GM12878 (cell line): ENCODE measurements around the gene KLHL30.

Source experiments
- ATF2 ChIP-seq: IDR thresholded peaks from 2 replicates; pipeline ENCODE4 v1.6.1; 2012; ENCODE audit warnings: low read length, inconsistent platforms
- CREB1 ChIP-seq: IDR thresholded peaks from 2 replicates; pipeline ENCODE4 v1.6.1; 2012; ENCODE audit warnings: low read depth, mild to moderate bottlenecking, inconsistent platforms
- CREM ChIP-seq: IDR thresholded peaks from 2 replicates; pipeline ENCODE4 v1.6.1; 2014; ENCODE audit warnings: antibody characterized with exemption, low read depth
- ESRRA ChIP-seq: IDR thresholded peaks from 2 replicates; pipeline ENCODE4 v1.6.1; 2012; ENCODE audit warnings: mild to moderate bottlenecking, low read length, improper control_type of control experiment
- HDAC2 ChIP-seq: fragments of 200-600 bp; sonication (generic); IDR thresholded peaks from 2 replicates; pipeline ENCODE4 v1.6.1; 2017
- NRF1 ChIP-seq: conservative IDR thresholded peaks from 2 replicates; pipeline ENCODE4 v1.6.1; 2011; ENCODE audit warnings: mild to moderate bottlenecking, low read depth, low read length, improper control_type of control experiment
- POLR2A ChIP-seq: IDR thresholded peaks from 2 replicates; pipeline ENCODE4 v1.6.1; 2011; ENCODE audit warnings: low read depth, mild to moderate bottlenecking, low read length
- POLR2AphosphoS5 ChIP-seq: IDR thresholded peaks from 2 replicates; pipeline ENCODE4 v1.6.1; 2011; ENCODE audit warnings: mild to moderate bottlenecking, low read length, inconsistent platforms
- SMC3 ChIP-seq: IDR thresholded peaks from 2 replicates; pipeline ENCODE4 v1.6.1; 2011; ENCODE audit warnings: low read length, improper control_type of control experiment, borderline replicate concordance
- YY1 ChIP-seq: IDR thresholded peaks from 2 replicates; pipeline ENCODE4 v1.6.1; 2011; ENCODE audit warnings: low read depth, mild to moderate bottlenecking, low read length
- TF ChIP-seq, protein P1 (sequence below), 3 experiments: IDR thresholded peaks in 2 of 3; conservative IDR thresholded peaks in 1 of 3; 2 replicates each; pipeline ENCODE4 v1.5.1; 2011; ENCODE audit warnings: low read depth in 3 of 3, low read length in 3 of 3, mild to moderate bottlenecking in 3 of 3, control low read depth in 2 of 3, moderate library complexity in 2 of 3, inconsistent platforms in 1 of 3, mixed read lengths in 1 of 3; ENCODE audit not compliant: control insufficient read depth in 2 of 3, insufficient read depth in 1 of 3; ENCODE audit errors: extremely low read depth in 1 of 3
- TF ChIP-seq, protein P2 (sequence below): IDR thresholded peaks from 2 replicates; pipeline ENCODE4 v1.6.1; 2012; ENCODE audit warnings: low read depth, low read length, improper control_type of control experiment
- TF ChIP-seq, protein P3 (sequence below): IDR thresholded peaks from 2 replicates; pipeline ENCODE4 v1.6.1; 2011; ENCODE audit warnings: low read depth, low read length, improper control_type of control experiment, borderline replicate concordance

GRCh38 chr2:238168196-238169047 lies 30.0 kb downstream of the KLHL30 start:
- TF ChIP-seq POLR2A = 0 out of 2 replicates have a peak, but pooled peaks have one; percentile 34
- TF ChIP-seq, protein P1, sequence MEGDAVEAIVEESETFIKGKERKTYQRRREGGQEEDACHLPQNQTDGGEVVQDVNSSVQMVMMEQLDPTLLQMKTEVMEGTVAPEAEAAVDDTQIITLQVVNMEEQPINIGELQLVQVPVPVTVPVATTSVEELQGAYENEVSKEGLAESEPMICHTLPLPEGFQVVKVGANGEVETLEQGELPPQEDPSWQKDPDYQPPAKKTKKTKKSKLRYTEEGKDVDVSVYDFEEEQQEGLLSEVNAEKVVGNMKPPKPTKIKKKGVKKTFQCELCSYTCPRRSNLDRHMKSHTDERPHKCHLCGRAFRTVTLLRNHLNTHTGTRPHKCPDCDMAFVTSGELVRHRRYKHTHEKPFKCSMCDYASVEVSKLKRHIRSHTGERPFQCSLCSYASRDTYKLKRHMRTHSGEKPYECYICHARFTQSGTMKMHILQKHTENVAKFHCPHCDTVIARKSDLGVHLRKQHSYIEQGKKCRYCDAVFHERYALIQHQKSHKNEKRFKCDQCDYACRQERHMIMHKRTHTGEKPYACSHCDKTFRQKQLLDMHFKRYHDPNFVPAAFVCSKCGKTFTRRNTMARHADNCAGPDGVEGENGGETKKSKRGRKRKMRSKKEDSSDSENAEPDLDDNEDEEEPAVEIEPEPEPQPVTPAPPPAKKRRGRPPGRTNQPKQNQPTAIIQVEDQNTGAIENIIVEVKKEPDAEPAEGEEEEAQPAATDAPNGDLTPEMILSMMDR (IDR thresholded peaks at IDR 0.05 in 2 of 3, conservative IDR thresholded peaks at IDR 0.05 in 1 of 3; ENCODE audit: control insufficient read depth in 2 of 3, extremely low read depth in 1 of 3, insufficient read depth in 1 of 3, low read depth in 3 of 3, low read length in 3 of 3) = no peak
- no peak for TF ChIP-seq SMC3
- no peak for TF ChIP-seq CREM
- no peak for TF ChIP-seq HDAC2
- no peak for TF ChIP-seq NRF1
- TF ChIP-seq YY1 = no peak
- no peak for TF ChIP-seq ESRRA
- no peak for TF ChIP-seq CREB1
- TF ChIP-seq ATF2 = no peak
- TF ChIP-seq, protein P2, sequence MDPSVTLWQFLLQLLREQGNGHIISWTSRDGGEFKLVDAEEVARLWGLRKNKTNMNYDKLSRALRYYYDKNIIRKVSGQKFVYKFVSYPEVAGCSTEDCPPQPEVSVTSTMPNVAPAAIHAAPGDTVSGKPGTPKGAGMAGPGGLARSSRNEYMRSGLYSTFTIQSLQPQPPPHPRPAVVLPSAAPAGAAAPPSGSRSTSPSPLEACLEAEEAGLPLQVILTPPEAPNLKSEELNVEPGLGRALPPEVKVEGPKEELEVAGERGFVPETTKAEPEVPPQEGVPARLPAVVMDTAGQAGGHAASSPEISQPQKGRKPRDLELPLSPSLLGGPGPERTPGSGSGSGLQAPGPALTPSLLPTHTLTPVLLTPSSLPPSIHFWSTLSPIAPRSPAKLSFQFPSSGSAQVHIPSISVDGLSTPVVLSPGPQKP = no peak
- TF ChIP-seq, protein P3, sequence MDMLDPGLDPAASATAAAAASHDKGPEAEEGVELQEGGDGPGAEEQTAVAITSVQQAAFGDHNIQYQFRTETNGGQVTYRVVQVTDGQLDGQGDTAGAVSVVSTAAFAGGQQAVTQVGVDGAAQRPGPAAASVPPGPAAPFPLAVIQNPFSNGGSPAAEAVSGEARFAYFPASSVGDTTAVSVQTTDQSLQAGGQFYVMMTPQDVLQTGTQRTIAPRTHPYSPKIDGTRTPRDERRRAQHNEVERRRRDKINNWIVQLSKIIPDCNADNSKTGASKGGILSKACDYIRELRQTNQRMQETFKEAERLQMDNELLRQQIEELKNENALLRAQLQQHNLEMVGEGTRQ = no peak
- TF ChIP-seq POLR2AphosphoS5 = no peak
